ENCODE data around the gene CEBPB. TPM values are rescaled to one million over a fixed set of nuclear protein-coding genes. Genes with fewer than 3 reads are reported as not detected.
"Not testable (repeated sequence)": the region's sequence is repeated elsewhere in the genome, so short reads cannot be mapped to it uniquely, and the experiment has no call there.

The CEBPB gene
- total RNA-seq = 0.78 TPM

DNA sequence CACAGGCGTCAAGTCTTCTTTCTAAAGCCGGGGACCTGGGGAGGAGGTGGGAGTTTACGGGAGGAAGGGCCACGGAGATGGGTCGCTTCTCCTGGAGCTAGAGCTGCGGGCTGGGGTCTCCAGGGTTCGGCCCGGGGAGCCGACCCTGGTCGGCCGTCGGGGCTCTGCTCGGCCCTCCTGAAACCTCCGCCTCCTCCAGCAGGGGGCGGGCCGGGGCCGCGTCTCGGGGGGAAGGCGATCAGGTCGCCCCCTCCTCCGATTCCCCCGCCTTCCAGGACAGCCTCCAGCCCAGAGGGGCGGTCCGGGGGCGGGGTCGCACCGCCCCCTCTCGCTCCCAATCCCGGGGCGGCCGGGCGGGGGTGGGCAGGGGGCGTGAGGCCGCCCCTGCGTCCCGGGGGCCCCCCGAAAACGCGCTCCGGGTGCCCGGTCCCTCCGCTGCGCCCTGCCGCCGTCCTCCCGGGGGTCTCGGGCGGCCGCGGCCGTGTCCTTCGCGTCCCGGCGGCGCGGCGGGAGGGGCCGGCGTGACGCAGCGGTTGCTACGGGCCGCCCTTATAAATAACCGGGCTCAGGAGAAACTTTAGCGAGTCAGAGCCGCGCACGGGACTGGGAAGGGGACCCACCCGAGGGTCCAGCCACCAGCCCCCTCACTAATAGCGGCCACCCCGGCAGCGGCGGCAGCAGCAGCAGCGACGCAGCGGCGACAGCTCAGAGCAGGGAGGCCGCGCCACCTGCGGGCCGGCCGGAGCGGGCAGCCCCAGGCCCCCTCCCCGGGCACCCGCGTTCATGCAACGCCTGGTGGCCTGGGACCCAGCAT is at the start of gene CEBPB:
CEBPB (plus strand) TSS at position 580 of the 814 bp plus-strand sequence; CDS start at position 784, 204 bp downstream.
- DNase-seq = peak; percentile 57

DNA sequence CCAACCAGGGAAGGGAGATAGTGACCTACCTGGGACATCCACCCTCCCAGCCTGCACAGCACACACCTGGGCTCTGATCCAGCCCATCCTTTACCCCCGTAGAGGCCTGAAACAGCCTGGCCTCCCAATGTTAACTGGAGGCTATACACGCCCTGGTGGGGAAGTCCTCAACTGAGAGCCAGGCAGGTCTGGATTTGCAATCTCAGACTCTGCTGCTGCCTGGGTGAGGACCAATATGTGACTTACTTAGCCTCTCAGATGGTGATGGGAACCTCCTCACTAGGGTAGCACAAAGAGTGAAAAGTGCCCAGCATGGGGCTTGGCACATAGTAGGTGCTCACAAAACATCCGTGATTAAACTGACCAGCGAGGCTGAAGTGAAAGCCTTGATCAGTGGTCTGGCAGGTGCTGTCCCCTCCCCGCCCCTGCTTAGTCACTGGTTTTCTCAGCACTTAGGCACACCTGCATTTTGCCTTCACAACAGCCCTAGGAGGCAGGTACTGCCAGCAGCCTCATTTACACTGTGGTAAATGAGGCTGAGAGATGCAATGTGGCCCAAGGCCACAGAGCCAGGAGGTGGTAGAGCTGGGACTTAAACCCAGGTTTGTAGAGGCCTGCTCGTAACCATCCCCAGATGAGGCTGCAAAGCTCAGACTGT is 49.5 kb upstream of the CEBPB start:
- no peak for DNase-seq

DNA sequence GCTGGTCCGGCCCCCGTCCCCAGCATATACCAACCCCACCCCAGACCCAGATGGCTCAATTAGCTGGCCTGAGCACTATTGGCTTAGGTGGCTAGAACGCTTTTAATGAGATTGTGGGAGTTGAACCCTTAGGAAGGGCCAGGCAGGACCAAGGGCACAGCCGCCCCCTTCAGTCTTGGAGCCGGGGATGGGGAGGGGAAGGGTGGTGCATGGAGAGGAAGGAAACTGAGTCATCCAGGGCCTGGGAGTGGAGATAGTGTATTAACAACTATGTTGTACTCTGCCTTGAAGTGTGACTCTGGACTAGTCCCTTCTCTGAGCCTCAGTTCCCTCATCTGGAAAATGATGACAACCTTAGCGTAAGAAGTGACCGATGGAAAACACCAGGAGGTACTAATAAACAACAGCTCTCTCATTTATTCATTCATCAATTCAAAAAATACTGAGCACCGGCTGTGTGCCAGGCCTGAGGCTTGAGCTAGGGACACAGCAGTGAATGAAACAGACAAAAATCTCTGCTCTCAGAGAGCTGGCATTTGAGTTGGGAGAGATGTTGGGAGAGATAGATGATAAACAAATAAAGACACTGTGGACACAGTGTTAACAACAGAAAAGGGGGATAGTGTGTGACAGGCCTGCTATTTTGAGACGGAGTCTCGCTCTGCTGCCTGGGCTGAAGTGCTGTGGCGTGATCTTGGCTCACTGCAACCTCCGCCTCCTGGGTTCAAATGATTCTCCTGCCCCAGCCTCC is 48.6 kb upstream of the CEBPB start:
- no peak for DNase-seq

DNA sequence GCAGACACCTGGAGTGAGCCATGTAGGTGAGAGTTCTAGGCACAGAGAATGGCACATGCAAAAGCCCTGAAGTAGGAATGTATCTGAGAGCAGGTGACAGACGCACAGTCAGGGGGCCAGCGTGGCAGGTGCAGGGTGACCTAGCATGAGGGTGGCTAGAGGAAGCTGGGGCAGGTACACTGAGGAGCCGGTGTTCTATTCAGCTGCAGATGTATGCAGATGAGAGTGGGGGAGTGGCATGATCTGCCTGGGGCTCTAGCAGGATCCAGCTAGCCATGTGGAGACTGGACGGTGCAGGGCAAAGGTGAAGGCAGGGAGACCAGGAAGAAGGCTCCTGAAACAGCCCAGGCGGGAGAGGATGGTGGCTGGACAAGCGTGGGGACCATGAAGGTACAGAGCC is 47.8 kb upstream of the CEBPB start:
- DNase-seq = no peak

DNA sequence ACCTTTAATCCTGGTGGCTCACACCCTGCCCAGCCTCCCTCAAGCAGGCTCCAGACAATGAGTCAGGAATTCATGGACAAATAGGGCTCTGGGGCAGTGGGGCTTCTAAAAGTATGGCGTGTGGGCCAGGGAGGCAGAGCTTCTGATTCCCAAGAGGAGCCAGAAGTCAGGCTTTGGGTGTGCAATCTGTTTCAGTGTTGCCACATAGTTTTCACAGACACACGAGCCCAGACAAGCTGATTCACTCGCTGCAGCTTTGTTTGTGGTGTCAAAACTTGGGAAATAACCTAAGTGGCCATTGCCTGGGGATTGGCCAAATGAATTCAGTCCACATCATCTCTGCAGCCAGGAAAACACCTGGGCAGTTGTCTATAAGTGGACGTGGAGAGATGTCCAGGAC is 46.3 kb upstream of the CEBPB start:
- no peak for DNase-seq

DNA sequence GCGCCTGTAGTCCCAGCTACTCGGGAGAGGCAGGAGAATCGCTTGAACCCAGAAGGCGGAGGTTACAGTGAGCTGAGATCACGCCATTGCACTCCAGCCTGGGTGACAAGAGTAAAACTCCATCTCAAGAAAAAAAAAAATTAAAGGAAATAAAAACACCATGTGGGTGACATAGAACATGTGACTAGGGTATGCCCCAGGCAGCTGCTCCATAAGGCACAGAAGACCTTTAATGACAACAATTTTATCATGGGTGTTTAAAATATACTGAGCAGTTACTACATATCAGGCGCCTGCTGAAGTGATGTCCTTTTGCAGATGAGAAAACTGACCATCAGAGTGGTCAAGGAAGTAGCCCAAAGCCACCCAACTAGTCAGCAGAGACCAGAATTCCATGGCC is 45.1 kb upstream of the CEBPB start:
- no peak for DNase-seq

DNA sequence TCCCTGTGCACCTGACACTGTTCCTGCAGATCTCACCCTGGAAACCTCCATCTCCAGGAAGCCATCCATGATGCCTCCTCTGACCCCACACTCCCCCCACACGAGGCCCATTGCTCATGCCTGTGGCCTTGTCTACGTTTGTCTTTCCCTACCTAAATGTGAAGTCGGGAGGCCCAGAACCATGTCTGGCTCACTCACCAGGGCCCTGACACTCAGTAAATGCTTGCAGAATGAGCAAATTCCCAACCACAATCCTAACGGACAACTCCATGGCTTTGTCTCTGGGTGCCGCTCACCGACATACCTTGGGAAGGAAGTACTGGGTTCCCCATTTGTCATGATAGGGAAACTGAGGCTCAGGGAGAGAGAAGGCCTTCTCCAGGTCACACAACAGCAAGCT is 44.4 kb upstream of the CEBPB start:
- no peak for DNase-seq

DNA sequence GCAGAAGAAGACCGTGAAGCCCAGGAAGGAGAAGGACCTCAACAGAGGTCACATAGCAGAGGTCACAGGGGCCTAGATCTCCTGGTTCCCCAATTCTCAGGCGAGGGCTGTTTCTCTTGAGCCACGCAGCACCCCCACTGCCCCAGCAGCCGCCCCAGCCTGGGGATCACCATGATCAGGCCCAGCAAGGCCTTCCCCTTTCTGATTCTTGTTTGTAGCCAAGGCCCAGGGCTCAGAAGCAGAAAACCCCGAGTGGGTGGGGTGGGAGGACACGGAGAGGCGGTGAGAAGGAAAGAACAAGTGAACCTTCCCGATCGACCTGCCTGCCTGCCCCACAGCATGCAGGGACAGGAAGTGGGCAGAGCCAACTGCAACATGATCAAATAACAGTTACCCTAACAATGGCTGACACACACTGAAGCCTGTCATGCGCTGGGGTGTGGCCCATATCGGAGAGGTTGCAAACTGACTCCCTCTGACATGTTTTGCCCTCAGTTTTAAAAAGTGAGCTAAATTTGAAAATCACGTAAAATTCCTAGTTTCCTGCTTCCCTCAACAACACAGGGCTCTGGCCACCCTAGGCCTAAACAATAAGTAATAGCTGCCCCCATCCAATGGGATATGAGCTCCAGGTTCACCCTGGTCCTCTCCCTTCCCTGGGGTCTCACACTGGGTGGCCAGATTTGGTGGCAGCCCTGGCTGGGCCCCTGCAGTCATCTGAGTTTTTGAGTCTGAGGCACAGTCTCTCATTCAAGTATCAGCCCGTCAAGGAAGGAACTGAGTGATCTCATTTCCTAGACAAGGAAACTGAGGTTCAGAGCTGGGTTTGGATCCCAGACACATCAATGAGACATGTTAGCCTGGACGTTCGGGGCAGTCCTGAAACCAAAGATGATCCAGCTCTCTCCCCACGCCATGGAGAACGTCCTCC is 43.6 kb upstream of the CEBPB start:
- no peak for DNase-seq

DNA sequence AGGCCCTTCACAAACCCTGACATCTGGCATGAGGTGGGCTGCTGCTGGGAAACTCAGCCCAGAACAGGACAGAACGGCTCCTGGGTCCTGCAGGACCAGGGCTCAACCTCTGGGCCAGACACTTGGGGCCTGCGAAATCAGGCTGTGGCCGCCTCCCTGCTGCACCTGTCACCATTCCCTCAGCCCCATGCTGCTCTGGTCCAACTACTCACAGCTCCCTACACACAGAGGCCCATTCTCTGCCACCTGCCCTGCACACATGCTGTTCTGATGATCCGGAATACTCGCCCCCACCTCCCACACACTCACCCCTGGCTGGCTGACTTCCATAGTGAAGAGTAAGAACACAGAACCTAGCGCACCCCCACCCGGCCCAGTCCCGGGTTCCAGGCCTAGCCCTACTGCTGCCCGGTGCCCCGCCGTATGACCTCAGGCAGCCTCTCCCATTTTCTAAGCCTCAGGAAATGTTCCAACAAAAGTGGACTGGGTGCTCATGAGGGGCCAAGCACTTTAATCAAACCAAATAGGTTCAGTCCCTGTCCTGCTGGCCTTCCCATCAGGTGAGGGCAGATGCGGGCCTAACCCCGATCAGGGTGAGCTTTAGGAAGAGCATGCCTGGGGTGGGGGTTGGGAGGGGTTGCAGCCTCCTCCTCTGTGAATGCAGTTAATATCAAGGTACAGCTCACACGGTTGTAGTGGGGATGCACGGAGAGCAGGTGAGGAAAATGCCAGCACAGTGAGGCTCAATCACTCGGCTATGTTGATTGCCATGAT is 41.0 kb upstream of the CEBPB start:
- DNase-seq = no peak

DNA sequence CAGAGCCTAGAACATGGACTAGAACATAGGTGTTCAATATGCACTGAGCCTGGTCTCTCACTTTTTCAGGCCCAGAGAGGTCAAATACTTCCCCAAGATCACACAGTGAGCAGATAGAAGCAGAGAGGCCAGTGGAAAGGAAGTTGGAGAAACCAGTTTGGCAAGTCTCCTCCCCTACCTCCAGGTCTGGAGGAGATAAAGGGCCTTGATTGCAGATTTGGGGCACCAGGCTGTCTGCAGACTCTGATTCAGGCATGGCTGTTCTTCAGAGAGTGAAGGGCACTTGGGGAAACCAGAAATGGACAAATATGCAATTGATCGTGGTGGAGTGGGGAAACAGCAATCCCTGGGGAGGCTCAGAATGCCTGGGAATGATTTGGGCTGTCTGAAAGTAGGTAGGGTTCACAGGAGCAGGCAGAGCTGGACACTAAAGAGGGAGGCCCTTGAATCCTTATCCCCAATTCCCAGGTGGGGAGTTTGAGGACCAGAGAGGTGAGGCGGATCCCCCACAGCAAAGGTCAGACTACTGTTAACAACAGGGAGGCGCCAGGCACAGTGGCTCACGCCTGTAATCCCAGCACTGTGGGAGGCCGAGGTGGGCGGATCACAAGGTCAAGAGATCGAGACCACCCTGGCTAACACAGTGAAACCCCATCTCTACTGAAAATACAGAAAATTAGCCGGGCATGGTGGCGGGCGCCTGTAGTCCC is 39.4 kb upstream of the CEBPB start:
- no peak for DNase-seq

DNA sequence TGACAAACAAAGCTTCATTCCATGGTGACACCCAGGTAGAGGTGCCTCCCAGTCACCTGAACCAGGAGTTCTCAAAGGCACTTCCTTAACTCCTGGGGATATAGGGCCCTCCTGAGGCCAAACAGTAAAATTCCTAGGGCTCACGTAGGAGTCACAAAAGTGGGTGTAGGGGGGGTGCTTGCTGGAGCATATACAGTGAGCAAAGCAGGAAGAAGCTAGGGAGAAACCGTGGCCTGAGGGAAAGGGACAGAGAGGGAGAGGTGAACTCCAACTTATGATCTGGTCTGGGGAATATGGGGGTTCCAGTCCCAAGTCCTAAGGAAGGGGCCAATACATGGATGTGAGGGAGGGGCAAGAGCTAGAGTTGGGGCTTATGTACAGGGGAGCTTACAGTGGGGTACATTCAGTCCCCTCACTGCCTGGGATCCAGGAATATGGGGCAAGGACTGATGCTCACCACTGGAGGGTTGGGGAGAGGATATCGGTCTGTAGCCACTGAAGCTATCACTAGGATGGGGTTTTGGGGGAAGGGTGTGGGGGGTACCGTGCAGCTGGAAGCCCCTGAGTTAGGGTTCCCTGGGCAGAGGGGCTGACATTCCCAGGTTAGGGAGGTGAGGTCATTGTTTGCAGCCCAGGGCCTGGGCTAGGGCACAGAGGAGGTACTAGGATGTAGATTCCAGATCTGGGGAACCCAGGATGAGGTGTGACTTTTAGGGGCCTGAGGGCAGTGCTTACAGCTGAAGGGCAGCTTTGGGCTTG is 38.1 kb upstream of the CEBPB start:
- no peak for DNase-seq

DNA sequence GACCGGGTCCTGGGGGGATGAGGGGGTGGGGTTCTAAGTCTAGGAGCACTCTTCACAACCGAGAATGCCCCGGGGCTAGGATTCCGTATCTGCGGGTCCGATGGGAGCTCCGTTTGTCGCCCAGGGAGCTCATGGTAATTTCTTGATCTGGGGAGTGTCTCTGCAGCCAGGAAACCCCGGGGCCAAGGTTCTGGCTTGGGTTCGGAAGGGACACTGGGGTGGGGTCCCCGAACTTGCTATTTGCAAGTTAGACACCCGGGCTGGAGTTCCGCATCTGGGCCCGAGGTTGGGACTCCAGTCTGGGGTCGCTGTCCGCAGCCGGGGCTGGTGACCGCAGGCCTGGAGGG is 37.5 kb upstream of the CEBPB start:
- DNase-seq = no peak

DNA sequence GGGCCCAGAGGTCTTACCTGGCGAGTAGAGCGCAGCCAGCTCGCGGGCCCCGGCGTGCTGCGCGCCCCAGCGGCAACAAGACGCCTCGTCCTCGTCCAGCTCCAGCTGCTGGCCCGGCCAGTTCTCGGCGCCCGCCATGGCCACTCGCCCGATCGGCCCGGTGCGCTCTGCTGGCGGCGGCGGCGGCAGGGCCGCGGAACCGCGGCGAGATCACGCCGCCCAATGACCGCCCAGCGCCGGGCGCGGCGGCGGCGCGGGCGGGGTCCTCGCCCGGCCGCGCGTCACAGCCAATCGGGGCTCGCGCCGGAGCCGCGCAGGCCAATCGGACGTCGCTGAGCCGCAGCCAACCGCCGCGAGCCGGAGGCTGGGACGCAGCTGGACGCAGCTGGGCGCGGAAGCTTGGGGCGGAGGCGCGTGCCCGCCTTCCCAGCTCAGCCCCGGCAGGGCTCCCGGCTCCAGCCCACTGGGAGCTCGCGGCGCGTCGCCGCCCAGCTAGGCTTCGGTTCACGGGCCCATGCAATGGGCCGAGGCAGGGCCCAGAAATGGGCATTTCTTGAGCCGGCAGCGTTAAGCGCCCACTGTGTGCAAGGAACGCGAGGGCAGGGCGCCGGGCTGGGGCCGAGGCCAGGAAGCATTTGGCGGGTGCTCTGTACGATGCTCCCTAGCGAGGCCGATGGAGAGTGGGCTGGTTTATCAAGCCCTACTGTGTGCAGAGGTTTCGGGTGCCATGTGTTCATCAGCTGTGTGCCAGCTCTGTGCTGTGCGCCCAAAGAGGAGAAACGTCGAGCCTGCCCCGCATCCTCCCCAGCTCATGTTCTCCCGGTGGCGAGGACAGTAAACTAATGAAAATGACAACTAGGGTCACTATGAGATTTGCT is 36.9 kb upstream of the CEBPB start, which contains the start of gene PEDS1:
PEDS1 (minus strand) TSS at position 224 of the 878 bp plus-strand sequence; CDS start at position 138, 86 bp downstream.
- peak; percentile 86 for DNase-seq

DNA sequence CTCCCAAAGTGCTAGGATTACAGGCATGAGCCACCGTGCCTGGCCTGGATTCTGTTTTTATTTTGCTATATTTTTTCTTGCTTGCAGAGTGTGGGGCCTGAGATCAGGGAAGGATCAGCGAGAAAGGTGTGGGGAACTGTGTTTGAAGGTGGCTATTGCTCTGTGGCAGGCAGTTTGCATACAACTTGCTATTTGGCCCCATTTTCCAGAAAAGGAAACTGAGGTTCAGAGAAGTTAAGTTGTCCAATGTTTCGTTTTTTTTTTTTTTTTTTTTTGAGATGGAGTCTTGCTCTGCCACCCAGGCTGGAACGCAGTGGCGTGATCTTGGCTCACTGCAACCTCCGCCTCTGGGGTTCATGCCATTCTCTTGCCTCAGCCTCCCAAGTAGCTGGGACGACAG is 29.1 kb upstream of the CEBPB start:
- not testable (repeated sequence) for DNase-seq

DNA sequence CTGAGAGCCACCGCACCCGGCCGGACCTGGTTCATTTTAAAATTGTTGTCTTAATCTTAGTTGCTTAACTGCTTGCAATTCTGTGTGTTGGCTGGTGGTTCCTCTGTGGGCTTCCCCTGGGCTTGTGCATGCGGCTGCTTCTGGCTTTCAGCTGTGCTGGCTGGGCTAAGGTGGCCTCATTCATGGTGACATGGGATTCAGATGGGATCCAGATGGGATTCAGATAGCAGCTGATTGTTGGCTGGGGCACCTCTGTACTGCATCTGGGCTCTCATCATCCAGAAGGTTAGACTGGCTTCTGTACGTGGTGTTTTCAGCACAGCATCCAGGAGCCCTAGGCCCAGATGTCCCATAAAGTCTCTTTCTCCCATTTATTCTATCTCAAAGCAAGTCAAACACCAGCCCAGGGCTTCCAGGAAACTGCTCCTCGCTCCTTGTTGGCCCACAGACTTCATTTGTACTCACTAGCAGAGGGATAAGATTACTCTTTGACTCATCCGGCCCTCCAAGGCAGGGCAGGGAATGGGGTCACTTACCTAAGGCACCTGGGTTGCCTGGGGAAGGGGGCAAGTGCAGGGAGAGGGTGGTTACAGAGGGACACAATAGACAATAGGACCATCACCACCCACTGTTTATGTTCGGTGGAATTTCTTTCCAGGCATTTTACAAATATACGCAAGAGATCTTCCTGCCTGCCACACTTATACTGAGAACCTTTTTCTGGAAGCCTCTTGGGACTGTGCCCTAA is 26.9 kb upstream of the CEBPB start:
- no peak for DNase-seq

DNA sequence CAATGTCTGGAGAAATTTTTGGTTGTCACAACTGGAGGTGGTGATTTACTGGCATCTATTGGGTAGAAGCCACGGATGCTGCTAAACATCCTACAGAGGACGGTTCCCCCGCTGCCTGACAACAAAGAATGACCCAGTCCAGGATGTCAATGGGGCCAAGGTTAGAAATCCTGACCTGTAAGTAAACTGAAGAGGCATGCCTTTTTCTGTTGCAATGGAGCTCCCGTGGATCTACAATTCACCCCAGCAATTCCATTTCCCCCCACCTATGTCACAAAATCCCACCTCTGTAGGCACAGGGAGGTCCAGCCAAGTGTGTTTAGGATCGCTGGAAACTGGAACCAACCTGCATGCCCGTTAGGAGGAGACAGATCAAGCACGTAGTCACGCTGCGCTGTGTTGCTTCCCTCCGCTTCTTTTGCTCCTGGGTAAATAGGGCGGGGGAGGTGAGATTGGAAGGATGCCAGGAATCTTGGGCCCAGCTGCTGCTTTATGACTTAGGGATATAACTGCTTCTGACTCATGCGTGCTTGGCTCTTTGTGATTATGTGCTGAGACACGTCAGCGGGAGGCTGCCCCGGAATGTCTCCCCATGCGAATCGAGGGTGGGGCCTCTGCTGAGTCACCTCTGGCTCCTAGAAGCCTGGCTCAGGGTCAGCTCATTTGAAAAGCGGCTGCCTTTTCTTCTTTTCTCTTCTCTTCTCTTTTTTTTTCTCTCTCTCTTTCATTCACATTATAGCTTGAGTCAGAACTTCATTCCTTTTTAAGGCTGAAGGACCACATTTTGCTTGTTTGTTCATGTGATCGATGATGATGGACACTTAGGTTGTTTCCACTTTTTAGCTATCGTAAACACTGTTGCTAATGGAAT is 24.7 kb upstream of the CEBPB start:
- peak; percentile 95 for DNase-seq

DNA sequence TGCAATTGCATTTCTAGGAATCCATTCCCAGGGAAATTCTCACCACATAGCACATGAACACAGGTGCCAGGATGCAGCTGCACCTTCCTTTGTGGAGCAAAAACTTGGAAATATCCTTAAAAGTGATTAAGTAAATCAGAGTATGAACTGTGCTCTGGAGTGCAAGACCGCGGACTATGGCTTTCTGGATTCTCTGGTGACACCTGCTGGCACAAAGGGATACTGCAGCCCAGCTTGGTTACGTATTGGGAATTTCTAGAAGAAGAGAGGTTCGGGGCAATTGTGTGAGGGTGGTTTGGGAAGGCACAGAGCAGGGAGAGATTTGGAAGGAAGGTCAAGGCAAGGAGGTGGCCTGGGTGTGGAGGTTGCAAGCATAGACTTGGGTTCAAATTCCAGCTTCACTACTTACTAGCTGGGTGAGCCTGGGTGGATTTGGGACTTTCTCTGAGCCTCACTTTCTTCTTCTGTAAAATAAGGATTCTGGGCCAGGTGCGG is 21.3 kb upstream of the CEBPB start:
- peak; percentile 18 for DNase-seq
